HL-60 (cell line): ENCODE data around the gene ZNF232.
"Not testable (repeated sequence)": the region's sequence is repeated elsewhere in the genome, so short reads cannot be mapped to it uniquely, and the experiment has no call there.

Source experiments
- DNase-seq, 2 experiments: peaks; one replicate each; pipeline ENCODE4 v3.0.0-alpha.2; 2010 to 2020; ENCODE audit warnings: low read depth in 1 of 2, low spot score in 1 of 2
- H3K27ac ChIP-seq: fragments of 250-450 bp; sonication (Bioruptor Pico); replicated peaks from 2 replicates; pipeline ENCODE4 v1.5.1; 2020; ENCODE audit warnings: mild to moderate bottlenecking, moderate library complexity
- H3K27me3 ChIP-seq: fragments of 250-450 bp; sonication (Bioruptor Pico); 2 replicates; pipeline ENCODE4 v1.5.1; 2021; ENCODE audit warnings: mild to moderate bottlenecking, moderate library complexity; ENCODE audit not compliant: insufficient read depth, poor library complexity, severe bottlenecking
- H3K4me3 ChIP-seq: replicated peaks from 2 replicates; pipeline ENCODE4 v1.5.1; 2011; ENCODE audit warnings: mild to moderate bottlenecking, control low read depth, low read length; ENCODE audit not compliant: insufficient read depth
- CTCF ChIP-seq: IDR thresholded peaks from one replicate; pipeline ENCODE4 v1.5.1; 2011; ENCODE audit warnings: low read length, control low read depth, inconsistent platforms; ENCODE audit not compliant: insufficient read depth
- GABPA ChIP-seq: IDR thresholded peaks from 2 replicates; pipeline ENCODE4 v1.6.1; 2012; ENCODE audit warnings: low read depth
- POLR2AphosphoS5 ChIP-seq: IDR thresholded peaks from 2 replicates; pipeline ENCODE4 v1.6.1; 2012; ENCODE audit warnings: low read depth
- REST ChIP-seq: IDR thresholded peaks from 2 replicates; pipeline ENCODE4 v1.6.1; 2012; ENCODE audit warnings: low read depth; ENCODE audit not compliant: insufficient replicate concordance
- SPI1 ChIP-seq: IDR thresholded peaks from 2 replicates; pipeline ENCODE4 v1.6.1; 2012; ENCODE audit warnings: low read depth, mild to moderate bottlenecking, borderline replicate concordance
- long read RNA-seq: library from polyadenylated mRNA; unstranded; transcript quantifications from one replicate; pipeline ENCODE4 v2.0.0, GENCODE V29; 2020

The ZNF232 gene
- long read RNA-seq, transcript ZNF232-205 (5 exons, 1,553 nt), result major isoform, 5 of 14 reads
- long read RNA-seq, partial matches to known transcripts, result 4 of 14 reads
- long read RNA-seq, other reads (novel, unspliced or antisense), result 4 of 14 reads

GRCh38 chr17:5111402-5112204, at the start of gene ZNF232:
ZNF232 (minus strand) TSS chr17:5111878; CDS start chr17:5111822, 56 bp downstream.
- DNase-seq, result peak; percentile 65 to 78
- TF ChIP-seq POLR2AphosphoS5 (no peak), REST (no peak), CTCF (no peak), SPI1 (no peak), GABPA (0 out of 2 replicates have a peak, but pooled peaks have one; percentile 36)
- Histone ChIP-seq H3K27ac (peak within 1 kb of the TSS; percentile 59), H3K27me3 (no peaks in the 10 kb centered on the region), H3K4me3 (peak within 1 kb of the TSS; percentile 46)

- not testable (repeated sequence) for DNase-seq, H3K4me3 ChIP-seq, H3K27me3 ChIP-seq, H3K27ac ChIP-seq
These were observed 49.0 kb upstream of the ZNF232 start for GRCh38 chr17:5160702-5161101.

- not testable (repeated sequence) for DNase-seq, H3K4me3 ChIP-seq, H3K27ac ChIP-seq, H3K27me3 ChIP-seq
These were observed 34.4 kb upstream of the ZNF232 start for GRCh38 chr17:5146122-5146521.

- H3K4me3 ChIP-seq, H3K27ac ChIP-seq, H3K27me3 ChIP-seq, DNase-seq: not testable (repeated sequence)
These were observed 31.2 kb upstream of the ZNF232 start for GRCh38 chr17:5142877-5143276.

- Histone ChIP-seq H3K27me3 (no peaks in the 10 kb centered on the region), H3K27ac (no peak overlapping the region), H3K4me3 (no peak overlapping the region)
- no peak for TF ChIP-seq GABPA
- no peak for TF ChIP-seq SPI1
- no peak for DNase-seq
These were observed 27.7 kb upstream of the ZNF232 start for GRCh38 chr17:5139458-5139732.

- no peak overlapping the region for H3K4me3 ChIP-seq
- H3K27me3 ChIP-seq, result no peaks in the 10 kb centered on the region
- no peak overlapping the region for H3K27ac ChIP-seq
- no peak for TF ChIP-seq GABPA
- DNase-seq, result no peak
These were observed 27.2 kb upstream of the ZNF232 start for GRCh38 chr17:5138616-5139457.

- not testable (repeated sequence) for H3K4me3 ChIP-seq, H3K27ac ChIP-seq, H3K27me3 ChIP-seq, DNase-seq
These were observed 26.5 kb upstream of the ZNF232 start for GRCh38 chr17:5138198-5138544.

GRCh38 chr17:5137511-5138197, 26.0 kb upstream of the ZNF232 start:
- not testable (repeated sequence) for H3K27me3 ChIP-seq, H3K4me3 ChIP-seq

GRCh38 chr17:5136580-5137412, 25.1 kb upstream of the ZNF232 start:
- H3K27me3 ChIP-seq, result not testable (repeated sequence)

More at GRCh38 chr17:5137511-5138197, 26.0 kb upstream of the ZNF232 start:
- H3K27ac ChIP-seq, DNase-seq: not testable (repeated sequence)

More at GRCh38 chr17:5136580-5137412, 25.1 kb upstream of the ZNF232 start:
- H3K4me3 ChIP-seq, H3K27ac ChIP-seq, DNase-seq: not testable (repeated sequence)
